Hepatocyte (in vitro differentiated cells): Measurements from ENCODE around the gene ZBTB5.

ENCODE experiments used
- EZH2phosphoT487 ChIP-seq: fragments of 200-600 bp; sonication (generic); IDR thresholded peaks from one replicate; pipeline ENCODE4 v1.6.1; 2018; ENCODE audit warnings: antibody characterized with exemption, mild to moderate bottlenecking, low read depth, moderate library complexity; ENCODE audit not compliant: unreplicated experiment, severe bottlenecking
- TF ChIP-seq, protein P1 (sequence below): fragments of 200-600 bp; sonication (generic); IDR thresholded peaks from 2 replicates; pipeline ENCODE4 v1.5.1; 2016; ENCODE audit warnings: antibody characterized with exemption, mild to moderate bottlenecking; ENCODE audit not compliant: poor library complexity

DNA sequence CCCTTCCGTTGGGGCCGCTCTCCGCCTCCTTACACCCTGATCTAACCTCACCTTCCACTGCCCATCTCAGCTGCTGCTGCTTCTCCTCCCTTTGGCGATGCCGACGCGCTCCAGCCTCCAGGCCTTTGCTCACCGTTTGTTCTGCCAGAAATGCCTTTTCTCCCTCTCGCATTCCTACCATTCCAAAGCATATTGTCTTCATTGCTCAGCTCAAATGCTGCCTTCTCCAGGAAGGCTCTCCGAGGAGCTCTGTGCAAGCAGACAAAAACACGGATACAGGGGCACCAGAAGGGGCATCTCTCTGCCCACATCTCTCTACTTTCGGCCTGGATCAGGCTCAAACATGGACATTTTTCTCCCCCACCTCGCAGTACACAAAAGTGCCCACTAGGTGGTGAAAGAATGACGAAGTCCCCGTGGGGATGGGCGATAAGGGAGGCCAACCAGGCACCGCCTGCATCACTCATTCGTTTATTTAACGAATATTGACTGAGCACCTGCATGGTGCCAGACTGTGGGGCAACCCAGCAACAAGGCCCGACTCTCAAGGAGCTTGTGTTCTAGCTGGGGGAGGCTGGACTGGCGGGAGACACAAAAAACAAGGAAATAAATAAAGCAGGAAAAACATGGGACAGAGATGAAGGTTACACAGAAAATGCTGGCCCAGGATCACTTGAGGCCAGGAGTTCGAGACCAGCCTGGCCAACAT is 50.1 kb downstream of the ZBTB5 start:
- TF ChIP-seq EZH2phosphoT487, result no peak
- TF ChIP-seq, protein P1, sequence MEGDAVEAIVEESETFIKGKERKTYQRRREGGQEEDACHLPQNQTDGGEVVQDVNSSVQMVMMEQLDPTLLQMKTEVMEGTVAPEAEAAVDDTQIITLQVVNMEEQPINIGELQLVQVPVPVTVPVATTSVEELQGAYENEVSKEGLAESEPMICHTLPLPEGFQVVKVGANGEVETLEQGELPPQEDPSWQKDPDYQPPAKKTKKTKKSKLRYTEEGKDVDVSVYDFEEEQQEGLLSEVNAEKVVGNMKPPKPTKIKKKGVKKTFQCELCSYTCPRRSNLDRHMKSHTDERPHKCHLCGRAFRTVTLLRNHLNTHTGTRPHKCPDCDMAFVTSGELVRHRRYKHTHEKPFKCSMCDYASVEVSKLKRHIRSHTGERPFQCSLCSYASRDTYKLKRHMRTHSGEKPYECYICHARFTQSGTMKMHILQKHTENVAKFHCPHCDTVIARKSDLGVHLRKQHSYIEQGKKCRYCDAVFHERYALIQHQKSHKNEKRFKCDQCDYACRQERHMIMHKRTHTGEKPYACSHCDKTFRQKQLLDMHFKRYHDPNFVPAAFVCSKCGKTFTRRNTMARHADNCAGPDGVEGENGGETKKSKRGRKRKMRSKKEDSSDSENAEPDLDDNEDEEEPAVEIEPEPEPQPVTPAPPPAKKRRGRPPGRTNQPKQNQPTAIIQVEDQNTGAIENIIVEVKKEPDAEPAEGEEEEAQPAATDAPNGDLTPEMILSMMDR, result peak; percentile 77
